ENCODE measurements around the gene JUN. TPM values are rescaled to one million over a fixed set of nuclear protein-coding genes. Genes with fewer than 3 reads are reported as not detected.

The JUN gene
- total and polyA plus RNA-seq, 2 experiments from 2014 or later, result 23.3 to 28.5 TPM

- H3K4me3 ChIP-seq, result no peak overlapping the region
- no peak overlapping the region for H3K27ac ChIP-seq (ENCODE audit: low read depth)
- DNase-seq (ENCODE audit: low spot score), result no peak
- H3K27me3 Mint-ChIP-seq (ENCODE audit: insufficient read depth, low read depth, poor library complexity), result peaks cover 22% of the 10 kb centered on the region
- no peaks in the 10 kb centered on the region for H4K20me1 ChIP-seq (replicated peaks; ENCODE audit: insufficient read depth)
- peaks cover 9% of the 10 kb centered on the region; the same call in 2 of the 3 replicates for H3K36me3 Mint-ChIP-seq (ENCODE audit: low read depth)
- no peak for ATAC-seq
- TF ChIP-seq EZH2 (IDR thresholded peaks at IDR 0.05; ENCODE audit: low read depth, unreplicated experiment) (no peak), ZNF462 (CRISPR knock-in tag; IDR thresholded peaks at IDR 0.05) (no peak), NANOG (IDR thresholded peaks at IDR 0.05; ENCODE audit: borderline replicate concordance) (no peak)
- H3K4me1 ChIP-seq (ENCODE audit: insufficient read depth), result peaks cover 8% of the 10 kb centered on the region
- H3K27me3 ChIP-seq (ENCODE audit: insufficient read depth), result peaks cover 33% of the 10 kb centered on the region
- H3K4me1 Mint-ChIP-seq, result peaks cover 28% of the 10 kb centered on the region
- H2AFZ ChIP-seq, result no peak overlapping the region
- no peak overlapping the region for H3K4me2 ChIP-seq
- H3K36me3 ChIP-seq (ENCODE audit: insufficient read depth), result no peaks in the 10 kb centered on the region
- no peak overlapping the region for H3K27ac Mint-ChIP-seq
- H3F3A ChIP-seq (replicated peaks; ENCODE audit: low read depth), result no peaks in the 10 kb centered on the region; the same call in 1 of the 2 replicates
- H3K4me3 Mint-ChIP-seq, result no peak overlapping the region
- peaks cover 14% of the 10 kb centered on the region; the same call in 1 of the 2 replicates for H3K79me2 ChIP-seq (replicated peaks; ENCODE audit: insufficient read depth)
- H3K9me2 ChIP-seq (ENCODE audit: insufficient read depth), result no peaks in the 10 kb centered on the region; the same call in 1 of the 2 replicates
- peaks cover 8% of the 10 kb centered on the region; the same call in 1 of the 3 replicates for H3K9me3 Mint-ChIP-seq
Measured at GRCh38 chr1:58778385-58779000, 5.4 kb downstream of the JUN start.

- Mint-ChIP-seq H3K36me3 (ENCODE audit: low read depth) (no peaks in the 10 kb centered on the region), H3K4me1 (peaks cover 13% of the 10 kb centered on the region), H3K27ac (no peak overlapping the region), H3K27me3 (ENCODE audit: insufficient read depth, low read depth, poor library complexity) (peaks cover 3% of the 10 kb centered on the region), H3K4me3 (no peak overlapping the region), H3K9me3 (no peaks in the 10 kb centered on the region; the same call in 2 of the 3 replicates)
- Histone ChIP-seq H3K4me1 (ENCODE audit: insufficient read depth) (no peaks in the 10 kb centered on the region), H2AFZ (no peak overlapping the region), H3K9me2 (ENCODE audit: insufficient read depth) (no peaks in the 10 kb centered on the region; the same call in 1 of the 2 replicates), H3K4me2 (no peak overlapping the region), H3K27ac (ENCODE audit: low read depth) (no peak overlapping the region), H3K36me3 (ENCODE audit: insufficient read depth) (no peaks in the 10 kb centered on the region), H3K27me3 (ENCODE audit: insufficient read depth) (no peaks in the 10 kb centered on the region), H3K79me2 (replicated peaks; ENCODE audit: insufficient read depth) (no peaks in the 10 kb centered on the region), H4K20me1 (replicated peaks; ENCODE audit: insufficient read depth) (no peaks in the 10 kb centered on the region), H3F3A (replicated peaks; ENCODE audit: low read depth) (no peaks in the 10 kb centered on the region), H3K4me3 (no peak overlapping the region)
- DNase-seq (ENCODE audit: low spot score) (no peak), ATAC-seq (no peak)
- TF ChIP-seq POLR2AphosphoS5 (IDR thresholded peaks at IDR 0.05; ENCODE audit: low read depth) (no peak), EZH2phosphoT487 (IDR thresholded peaks at IDR 0.05; ENCODE audit: unreplicated experiment) (no peak), ETS1 (IDR thresholded peaks at IDR 0.05) (no peak), JUNB (IDR thresholded peaks at IDR 0.05; ENCODE audit: unreplicated experiment) (no peak), STAT1 (IDR thresholded peaks at IDR 0.05; ENCODE audit: unreplicated experiment) (no peak), EZH2 (IDR thresholded peaks at IDR 0.05; ENCODE audit: low read depth, unreplicated experiment) (no peak)
Measured at GRCh38 chr1:58774027-58774426, 9.8 kb downstream of the JUN start.

All from GM23338 (cell line).